Measurements from ENCODE around the gene TPD52L1. TPM values are rescaled to one million over a fixed set of nuclear protein-coding genes. Genes with fewer than 3 reads are reported as not detected.

The TPD52L1 gene
- total RNA-seq, 1 donor from 2014 or later, result 67.3 TPM

DNA sequence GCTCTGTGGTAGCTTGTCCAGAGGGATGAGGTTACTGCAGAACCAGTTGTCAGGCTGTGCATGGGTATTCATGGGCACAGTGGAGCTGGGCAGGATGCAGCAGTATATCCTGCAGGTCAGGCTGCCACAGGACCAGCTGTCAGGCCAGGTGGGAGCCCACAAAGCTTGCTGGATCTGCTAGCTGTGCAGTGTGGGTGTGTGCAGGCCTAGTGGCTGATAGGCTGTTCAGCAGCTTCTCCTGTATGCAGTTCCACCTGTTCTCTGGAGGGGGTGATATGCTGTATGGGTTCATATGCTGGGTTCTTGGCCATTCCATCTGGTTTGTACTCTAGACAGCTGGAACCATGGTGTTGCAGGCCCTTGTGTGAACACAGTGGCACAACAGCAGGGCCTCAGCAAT, 40.6 kb upstream of the TPD52L1 start:
- no peak overlapping the region for H3K4me3 ChIP-seq (ENCODE audit: low read depth, low read length)
- no peak for DNase-seq (ENCODE audit: low read depth)
- TF ChIP-seq, protein P1, sequence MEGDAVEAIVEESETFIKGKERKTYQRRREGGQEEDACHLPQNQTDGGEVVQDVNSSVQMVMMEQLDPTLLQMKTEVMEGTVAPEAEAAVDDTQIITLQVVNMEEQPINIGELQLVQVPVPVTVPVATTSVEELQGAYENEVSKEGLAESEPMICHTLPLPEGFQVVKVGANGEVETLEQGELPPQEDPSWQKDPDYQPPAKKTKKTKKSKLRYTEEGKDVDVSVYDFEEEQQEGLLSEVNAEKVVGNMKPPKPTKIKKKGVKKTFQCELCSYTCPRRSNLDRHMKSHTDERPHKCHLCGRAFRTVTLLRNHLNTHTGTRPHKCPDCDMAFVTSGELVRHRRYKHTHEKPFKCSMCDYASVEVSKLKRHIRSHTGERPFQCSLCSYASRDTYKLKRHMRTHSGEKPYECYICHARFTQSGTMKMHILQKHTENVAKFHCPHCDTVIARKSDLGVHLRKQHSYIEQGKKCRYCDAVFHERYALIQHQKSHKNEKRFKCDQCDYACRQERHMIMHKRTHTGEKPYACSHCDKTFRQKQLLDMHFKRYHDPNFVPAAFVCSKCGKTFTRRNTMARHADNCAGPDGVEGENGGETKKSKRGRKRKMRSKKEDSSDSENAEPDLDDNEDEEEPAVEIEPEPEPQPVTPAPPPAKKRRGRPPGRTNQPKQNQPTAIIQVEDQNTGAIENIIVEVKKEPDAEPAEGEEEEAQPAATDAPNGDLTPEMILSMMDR (conservative IDR thresholded peaks at IDR 0.05; ENCODE audit: low read depth, low read length), result no peak

DNA sequence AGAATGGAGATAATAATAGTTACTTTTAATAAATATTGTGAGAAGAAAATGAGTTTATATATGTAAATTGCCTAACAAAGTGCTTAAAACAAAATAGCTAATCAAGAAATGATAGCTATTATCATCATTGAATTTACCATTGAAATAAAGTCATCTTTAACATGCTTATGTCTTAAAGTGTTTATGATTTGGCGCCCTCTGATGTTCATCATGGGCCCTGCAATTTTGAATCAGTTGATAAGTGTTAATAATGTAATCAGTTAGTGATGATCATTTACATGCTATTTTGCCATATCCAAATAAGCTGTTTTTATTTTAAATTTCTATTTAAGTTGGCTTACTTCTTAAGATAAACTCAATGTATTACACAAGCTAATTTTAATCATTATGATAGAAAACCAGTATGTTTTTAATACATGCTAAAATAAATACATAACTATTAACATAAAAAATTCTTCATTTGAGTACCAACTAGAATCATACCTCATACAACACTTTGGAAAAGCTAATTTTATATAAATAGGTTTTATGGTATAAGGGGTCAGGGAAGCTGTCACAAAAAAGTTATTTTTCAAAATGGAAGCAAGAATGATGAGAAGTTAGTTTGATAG, 39.2 kb upstream of the TPD52L1 start:
- TF ChIP-seq, protein P1 (conservative IDR thresholded peaks at IDR 0.05; ENCODE audit: low read depth, low read length), result peak; percentile 83
- H3K4me3 ChIP-seq (ENCODE audit: low read depth, low read length), result no peak overlapping the region
- no peak for DNase-seq (ENCODE audit: low read depth)

DNA sequence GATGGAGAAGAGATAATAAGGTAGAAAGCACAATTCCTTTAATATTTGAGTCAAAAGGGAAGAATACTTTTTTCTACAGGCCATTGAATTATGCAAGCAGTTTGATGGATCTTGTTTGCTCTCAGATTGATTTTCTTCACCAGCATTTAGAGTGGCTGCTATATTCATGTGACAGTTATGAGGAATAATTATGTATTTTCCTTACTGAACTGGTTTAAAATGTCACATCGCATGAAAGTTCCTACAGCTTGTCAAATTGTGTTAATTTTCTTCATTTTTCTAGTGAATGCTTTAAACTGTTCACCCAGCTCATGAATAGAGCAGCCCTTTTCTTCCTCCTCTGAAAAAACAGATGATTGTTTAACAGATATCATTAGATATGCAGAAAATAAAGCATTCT, 37.4 kb upstream of the TPD52L1 start:
- no peak for DNase-seq (ENCODE audit: low read depth)
- H3K4me3 ChIP-seq (ENCODE audit: low read depth, low read length), result no peak overlapping the region
- TF ChIP-seq, protein P1 (conservative IDR thresholded peaks at IDR 0.05; ENCODE audit: low read depth, low read length), result no peak

DNA sequence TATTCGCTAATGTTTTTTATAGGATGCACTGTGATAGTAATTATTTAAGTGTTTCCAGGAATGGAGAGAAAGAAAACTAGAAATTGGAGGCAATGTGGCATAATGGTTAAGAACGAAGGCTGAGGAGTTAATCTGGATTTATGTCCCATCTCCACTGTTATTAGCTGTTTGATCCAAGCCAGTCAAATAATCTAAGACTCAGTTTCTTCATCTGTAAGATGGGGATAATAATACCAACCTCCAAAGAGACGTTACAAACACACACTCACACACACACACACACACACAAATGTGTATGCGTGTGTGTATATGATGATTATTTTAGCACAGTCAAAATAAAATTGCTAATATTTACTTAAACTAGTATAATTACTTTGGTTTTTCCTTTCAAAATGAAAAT, 36.9 kb upstream of the TPD52L1 start:
- no peak for DNase-seq (ENCODE audit: low read depth)
- H3K4me3 ChIP-seq (ENCODE audit: low read depth, low read length), result no peak overlapping the region
- TF ChIP-seq, protein P1 (conservative IDR thresholded peaks at IDR 0.05; ENCODE audit: low read depth, low read length), result no peak

DNA sequence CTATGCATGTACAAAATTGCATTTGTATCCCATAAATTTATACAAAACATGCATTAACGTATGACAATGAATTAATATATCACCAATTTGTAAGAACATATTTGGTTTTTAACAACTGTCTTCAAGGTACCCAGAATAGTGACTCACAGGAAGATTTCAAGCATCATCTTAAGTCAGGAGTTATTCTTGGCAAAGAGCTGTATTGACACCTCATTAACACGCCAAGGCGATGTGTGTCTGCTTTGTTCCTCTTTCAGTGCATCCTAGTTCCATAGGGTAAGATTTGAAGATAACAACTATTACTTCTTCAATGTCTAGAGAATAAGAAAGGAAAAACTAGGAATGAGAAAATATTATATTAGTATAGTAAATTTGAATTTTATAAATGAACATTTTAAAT, 35.8 kb upstream of the TPD52L1 start:
- TF ChIP-seq, protein P1 (conservative IDR thresholded peaks at IDR 0.05; ENCODE audit: low read depth, low read length), result no peak
- DNase-seq (ENCODE audit: low read depth), result no peak

DNA sequence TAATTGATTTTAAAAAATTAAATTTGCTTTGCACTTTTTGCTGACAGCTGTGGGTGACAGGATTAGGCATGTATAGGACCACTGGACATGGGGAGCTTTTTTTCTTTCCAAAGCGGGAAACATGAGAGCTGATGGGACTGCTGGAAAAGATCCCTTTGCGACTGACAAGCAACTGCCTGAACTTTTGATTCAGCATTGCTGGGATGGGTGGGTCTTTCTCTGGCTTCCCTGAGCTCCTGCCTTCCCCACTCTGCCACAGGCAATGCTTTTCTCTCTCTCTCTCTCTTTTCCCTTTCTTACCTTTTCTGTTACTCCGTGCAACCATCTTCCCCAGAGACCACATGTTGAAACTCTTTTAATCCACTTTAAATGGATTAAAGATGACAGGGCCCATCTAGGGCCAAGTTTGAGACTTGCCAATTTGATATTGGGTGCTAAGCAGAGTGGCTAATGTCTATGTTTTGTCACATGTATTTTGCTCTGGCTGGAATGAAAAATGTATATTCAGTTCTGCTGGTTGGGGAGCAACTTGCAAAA, 33.5 kb upstream of the TPD52L1 start:
- peak overlapping the region; percentile 29 for H3K4me3 ChIP-seq (ENCODE audit: low read depth, low read length)
- TF ChIP-seq, protein P1 (conservative IDR thresholded peaks at IDR 0.05; ENCODE audit: low read depth, low read length), result no peak
- no peak for DNase-seq (ENCODE audit: low read depth)

More for the DNA sequence above, 35.8 kb upstream of the TPD52L1 start:
- H3K4me3 ChIP-seq (ENCODE audit: low read depth, low read length), result no peak overlapping the region

DNA sequence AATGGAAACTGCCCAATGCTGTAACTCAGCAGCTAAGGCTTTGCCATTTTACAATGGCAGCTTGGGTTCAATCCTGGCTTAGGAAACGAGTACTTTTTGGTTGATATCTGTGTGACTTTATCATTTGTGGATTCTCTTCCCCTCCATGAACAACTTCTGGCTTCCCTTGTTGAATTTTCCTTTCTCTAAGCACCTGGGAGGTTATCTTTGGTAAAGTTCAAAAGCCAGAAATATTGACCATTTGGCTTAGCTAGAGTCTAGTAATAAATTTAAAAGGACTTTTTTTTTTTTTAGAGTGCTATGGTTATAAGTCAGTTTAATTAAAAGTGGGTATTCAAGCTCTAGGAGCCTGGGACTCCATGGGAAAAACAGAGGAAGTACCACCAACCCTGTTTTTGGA, 31.7 kb upstream of the TPD52L1 start:
- no peak overlapping the region for H3K4me3 ChIP-seq (ENCODE audit: low read depth, low read length)
- TF ChIP-seq, protein P1 (conservative IDR thresholded peaks at IDR 0.05; ENCODE audit: low read depth, low read length), result no peak
- no peak for DNase-seq (ENCODE audit: low read depth)
